OCI-LY1 (cell line): ENCODE results near the gene ALG8.

Source experiments
- H2AFZ ChIP-seq: fragments of 200-600 bp; sonication (generic), shearing (Covaris generic); 2 replicates; pipeline ENCODE4 v1.6.0; 2014; ENCODE audit warnings: antibody characterized with exemption, mild to moderate bottlenecking, low read length
- H3F3A ChIP-seq: fragments of 200-600 bp; sonication (generic), shearing (Covaris generic); 2 replicates; pipeline ENCODE4 v1.6.0; 2014; ENCODE audit warnings: mild to moderate bottlenecking, antibody characterized with exemption, low read length, moderate library complexity; ENCODE audit not compliant: insufficient read depth
- H3K27ac ChIP-seq: fragments of 200-600 bp; sonication (generic); 2 replicates; pipeline ENCODE4 v1.5.1; 2014; ENCODE audit warnings: low read length, mixed run types, mild to moderate bottlenecking, low read depth; ENCODE audit not compliant: poor library complexity, severe bottlenecking
- H3K27me3 ChIP-seq: fragments of 200-600 bp; sonication (generic); 2 replicates; pipeline ENCODE4 v1.6.0; 2014; ENCODE audit warnings: antibody characterized with exemption, mild to moderate bottlenecking, low read length, moderate library complexity; ENCODE audit not compliant: insufficient read depth
- H3K36me3 ChIP-seq: fragments of 200-600 bp; sonication (generic); 2 replicates; pipeline ENCODE4 v1.6.1; 2014; ENCODE audit warnings: mild to moderate bottlenecking, antibody characterized with exemption, low read length, moderate library complexity, mixed read lengths; ENCODE audit not compliant: insufficient read depth
- H3K4me1 ChIP-seq: fragments of 200-600 bp; sonication (generic); 2 replicates; pipeline ENCODE4 v1.5.1; 2014; ENCODE audit warnings: mild to moderate bottlenecking, low read length, moderate library complexity; ENCODE audit not compliant: insufficient read depth, severe bottlenecking
- H3K4me2 ChIP-seq: fragments of 200-600 bp; sonication (generic), shearing (Covaris generic); 2 replicates; pipeline ENCODE4 v1.6.1; 2014; ENCODE audit warnings: low read length
- H3K4me3 ChIP-seq: fragments of 200-600 bp; sonication (generic); 2 replicates; pipeline ENCODE4 v1.5.1; 2014; ENCODE audit warnings: low read length, low read depth, mild to moderate bottlenecking, mixed read lengths; ENCODE audit not compliant: poor library complexity, severe bottlenecking
- H3K79me2 ChIP-seq: fragments of 200-600 bp; shearing (Covaris generic); 2 replicates; pipeline ENCODE4 v1.6.1; 2016; ENCODE audit warnings: mixed run types, low read length, mixed read lengths; ENCODE audit not compliant: insufficient read depth
- H3K9ac ChIP-seq: fragments of 200-600 bp; sonication (generic), shearing (Covaris generic); 2 replicates; pipeline ENCODE4 v1.6.1; 2014; ENCODE audit warnings: mild to moderate bottlenecking, low read length, mixed read lengths
- H3K9me2 ChIP-seq: fragments of 200-600 bp; sonication (generic), shearing (Covaris generic); 2 replicates; pipeline ENCODE4 v1.6.1; 2014; ENCODE audit warnings: low read depth, mild to moderate bottlenecking, low read length, mixed read lengths
- H3K9me3 ChIP-seq: fragments of 200-600 bp; shearing (Covaris generic); 2 replicates; pipeline ENCODE4 v1.6.1; 2014; ENCODE audit warnings: low read length, mixed read lengths
- H4K20me1 ChIP-seq: fragments of 200-600 bp; sonication (generic), shearing (Covaris generic); 2 replicates; pipeline ENCODE4 v1.6.0; 2016; ENCODE audit warnings: mild to moderate bottlenecking, low read length; ENCODE audit not compliant: insufficient read depth
- EZH2 ChIP-seq: fragments of 200-600 bp; sonication (generic), shearing (Covaris generic); IDR thresholded peaks from 2 replicates; pipeline ENCODE4 v1.8.0; 2017; ENCODE audit warnings: borderline replicate concordance, mixed run types, mild to moderate bottlenecking, antibody characterized with exemption, low read length, moderate library complexity, mixed read lengths
- TF ChIP-seq, protein P1 (sequence below): fragments of 200-600 bp; sonication (generic), shearing (Covaris generic); IDR thresholded peaks from 2 replicates; pipeline ENCODE4 v1.5.1; 2017; ENCODE audit warnings: mild to moderate bottlenecking, antibody characterized with exemption, low read length, moderate library complexity, mixed read lengths

ALG8 gene

DNA sequence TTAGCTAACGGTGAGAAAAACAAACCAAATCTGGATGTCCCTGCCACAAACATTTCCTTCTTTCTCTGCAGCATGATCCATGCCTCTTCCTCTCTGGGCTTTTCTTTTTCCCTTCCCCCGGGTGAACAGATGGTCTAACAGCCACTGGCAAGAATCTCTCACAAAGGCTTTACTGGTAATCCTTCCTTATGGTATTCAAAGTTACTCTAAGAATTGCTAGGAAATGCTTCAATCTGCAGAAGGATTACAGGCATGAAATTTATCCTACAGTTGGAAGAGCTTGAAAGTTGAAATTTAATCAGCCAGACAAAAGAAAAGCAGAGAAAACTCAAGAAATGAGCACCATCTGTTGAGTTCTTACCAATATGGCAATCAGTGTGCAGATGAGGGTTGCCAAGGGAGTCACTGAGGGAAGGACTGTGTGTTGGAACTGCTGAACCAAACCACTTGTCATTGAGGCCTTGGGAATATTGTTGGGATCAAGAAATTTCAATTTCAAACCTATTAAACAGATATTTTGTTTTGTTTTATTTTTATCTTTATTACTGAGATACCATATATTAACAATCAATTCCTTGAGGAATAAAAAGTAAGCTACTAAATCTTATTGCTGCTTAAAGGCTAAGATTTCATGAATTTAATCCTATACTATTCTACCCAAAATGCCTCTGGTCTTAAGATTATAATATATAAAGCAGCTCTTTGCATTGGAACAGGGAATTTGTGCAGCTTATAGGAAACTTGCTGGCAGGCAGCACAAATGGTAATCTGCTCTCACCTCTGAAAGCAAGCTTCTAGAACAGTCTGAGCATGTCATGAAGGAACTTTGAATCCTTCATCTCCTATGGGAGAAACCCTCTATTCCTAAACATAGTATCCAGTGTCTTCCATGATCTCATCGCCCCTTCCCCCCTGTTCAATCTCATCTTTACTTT is 30.1 kb downstream of the ALG8 start:
- Histone ChIP-seq H2AFZ (no peak overlapping the region), H3K27ac (no peak overlapping the region), H3K4me2 (no peak overlapping the region), H3K9me2 (no peaks in the 10 kb centered on the region), H4K20me1 (no peaks in the 10 kb centered on the region), H3K9me3 (no peaks in the 10 kb centered on the region), H3K27me3 (no peaks in the 10 kb centered on the region), H3F3A (no peaks in the 10 kb centered on the region), H3K4me1 (no peaks in the 10 kb centered on the region), H3K9ac (no peak overlapping the region), H3K36me3 (peaks cover 55% of the 10 kb centered on the region), H3K4me3 (no peak overlapping the region), H3K79me2 (no peaks in the 10 kb centered on the region)
- TF ChIP-seq EZH2, result no peak
- TF ChIP-seq, protein P1, sequence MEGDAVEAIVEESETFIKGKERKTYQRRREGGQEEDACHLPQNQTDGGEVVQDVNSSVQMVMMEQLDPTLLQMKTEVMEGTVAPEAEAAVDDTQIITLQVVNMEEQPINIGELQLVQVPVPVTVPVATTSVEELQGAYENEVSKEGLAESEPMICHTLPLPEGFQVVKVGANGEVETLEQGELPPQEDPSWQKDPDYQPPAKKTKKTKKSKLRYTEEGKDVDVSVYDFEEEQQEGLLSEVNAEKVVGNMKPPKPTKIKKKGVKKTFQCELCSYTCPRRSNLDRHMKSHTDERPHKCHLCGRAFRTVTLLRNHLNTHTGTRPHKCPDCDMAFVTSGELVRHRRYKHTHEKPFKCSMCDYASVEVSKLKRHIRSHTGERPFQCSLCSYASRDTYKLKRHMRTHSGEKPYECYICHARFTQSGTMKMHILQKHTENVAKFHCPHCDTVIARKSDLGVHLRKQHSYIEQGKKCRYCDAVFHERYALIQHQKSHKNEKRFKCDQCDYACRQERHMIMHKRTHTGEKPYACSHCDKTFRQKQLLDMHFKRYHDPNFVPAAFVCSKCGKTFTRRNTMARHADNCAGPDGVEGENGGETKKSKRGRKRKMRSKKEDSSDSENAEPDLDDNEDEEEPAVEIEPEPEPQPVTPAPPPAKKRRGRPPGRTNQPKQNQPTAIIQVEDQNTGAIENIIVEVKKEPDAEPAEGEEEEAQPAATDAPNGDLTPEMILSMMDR, result no peak

DNA sequence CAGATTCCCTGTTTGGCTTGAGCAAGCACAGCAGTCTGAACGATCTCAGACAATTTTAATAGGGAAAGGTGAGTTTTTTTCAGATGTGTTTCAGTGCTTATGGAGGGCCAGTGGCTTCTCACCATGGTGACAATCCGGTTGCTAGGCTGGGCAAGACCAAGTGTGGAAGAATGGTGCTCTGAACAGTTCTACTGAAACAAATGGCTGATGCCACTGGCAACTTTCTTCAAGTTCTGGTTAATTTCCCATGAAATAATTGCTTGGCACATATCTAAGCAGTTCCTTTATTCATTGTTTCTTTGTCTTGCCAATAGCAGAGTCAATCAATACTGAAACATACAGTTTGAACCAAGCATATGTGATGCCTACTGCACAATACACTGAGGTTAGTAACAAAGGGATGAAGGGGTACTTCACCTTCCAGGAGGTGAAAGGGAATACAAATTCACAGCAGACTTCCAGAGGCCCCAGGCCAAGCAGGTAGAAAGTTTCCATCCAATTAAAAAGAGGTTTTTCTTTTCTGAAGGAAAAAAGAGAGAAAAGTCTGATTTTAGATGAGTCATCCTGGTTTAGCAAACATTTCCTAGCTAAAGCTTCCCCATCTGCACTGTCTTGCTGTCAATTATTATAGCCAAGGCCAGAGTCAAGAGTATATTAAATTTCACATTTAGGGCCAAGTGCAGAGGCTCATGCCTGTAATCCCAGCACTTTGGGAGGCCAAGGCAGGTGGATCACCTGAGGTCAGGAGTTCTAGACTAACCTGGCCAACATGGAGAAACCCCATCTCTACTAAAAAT is 38.6 kb downstream of the ALG8 start:
- Histone ChIP-seq H3K4me2 (no peak overlapping the region), H3K27ac (no peak overlapping the region), H3K9me3 (no peaks in the 10 kb centered on the region), H4K20me1 (no peaks in the 10 kb centered on the region), H3K4me3 (no peak overlapping the region), H3K36me3 (peaks cover 41% of the 10 kb centered on the region), H3F3A (no peaks in the 10 kb centered on the region), H3K79me2 (no peaks in the 10 kb centered on the region), H3K4me1 (no peaks in the 10 kb centered on the region), H3K9me2 (no peaks in the 10 kb centered on the region), H3K27me3 (no peaks in the 10 kb centered on the region), H2AFZ (no peak overlapping the region), H3K9ac (no peak overlapping the region)
- TF ChIP-seq, protein P1, result no peak
- TF ChIP-seq EZH2, result no peak

- Histone ChIP-seq H4K20me1 (no peaks in the 10 kb centered on the region), H3K79me2 (no peaks in the 10 kb centered on the region), H3K27me3 (no peaks in the 10 kb centered on the region), H3K36me3 (peaks cover 43% of the 10 kb centered on the region; the same call in 1 of the 2 replicates), H3K9me2 (no peaks in the 10 kb centered on the region), H3K27ac (no peak overlapping the region), H3K4me2 (no peak overlapping the region), H3K9ac (no peak overlapping the region), H3K4me1 (no peaks in the 10 kb centered on the region), H2AFZ (no peak overlapping the region), H3F3A (no peaks in the 10 kb centered on the region), H3K9me3 (no peaks in the 10 kb centered on the region), H3K4me3 (no peak overlapping the region)
- TF ChIP-seq, protein P1, result no peak
- TF ChIP-seq EZH2, result no peak
These were observed 39.2 kb downstream of the ALG8 start for GRCh38 chr11:78100261-78100660.
